Fibroblast of villous mesenchyme (primary cell): ENCODE results near the gene IL37. TPM values are rescaled to one million over a fixed set of nuclear protein-coding genes. Genes with fewer than 3 reads are reported as not detected.

ENCODE experiments used
- DNase-seq: peaks from one replicate; pipeline ENCODE4 v3.0.0-alpha.2; 2010; ENCODE audit warnings: low read depth
- H3K4me3 ChIP-seq: 2 replicates; pipeline ENCODE4 v1.5.1; 2011; ENCODE audit warnings: low read depth, mild to moderate bottlenecking, low read length
- total RNA-seq: library from RNA; depleted of rRNA; stranded (reverse); fragments of >200 nt; gene quantifications from 2 replicates; pipeline ENCODE4 v1.2.3, GENCODE V29; 2012
- TF ChIP-seq, protein P1 (sequence below): IDR thresholded peaks from 2 replicates; pipeline ENCODE4 v1.5.1; 2012; ENCODE audit warnings: low read depth, mild to moderate bottlenecking, low read length; ENCODE audit not compliant: insufficient read depth

IL37 gene
- total RNA-seq, 1 donor, result not detected

DNA sequence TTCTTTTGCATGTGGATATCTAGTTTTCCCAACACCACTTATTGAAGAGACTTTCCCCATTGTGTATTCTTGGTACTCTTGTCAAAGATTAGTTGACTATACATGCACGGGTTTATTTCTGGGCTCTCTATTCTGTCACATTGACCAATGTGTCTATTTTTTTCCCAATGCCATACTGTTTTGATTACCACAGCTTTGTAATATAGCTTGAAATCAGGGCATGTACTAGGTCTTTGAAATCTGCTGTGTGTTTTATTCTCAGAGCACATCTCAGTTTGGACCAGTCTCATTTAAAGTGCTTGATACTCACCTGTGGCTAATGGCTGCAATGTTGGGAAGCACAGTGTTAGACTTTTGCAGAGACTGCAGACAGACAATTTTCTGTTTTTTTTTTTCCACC is 34.0 kb downstream of the IL37 start:
- TF ChIP-seq, protein P1, sequence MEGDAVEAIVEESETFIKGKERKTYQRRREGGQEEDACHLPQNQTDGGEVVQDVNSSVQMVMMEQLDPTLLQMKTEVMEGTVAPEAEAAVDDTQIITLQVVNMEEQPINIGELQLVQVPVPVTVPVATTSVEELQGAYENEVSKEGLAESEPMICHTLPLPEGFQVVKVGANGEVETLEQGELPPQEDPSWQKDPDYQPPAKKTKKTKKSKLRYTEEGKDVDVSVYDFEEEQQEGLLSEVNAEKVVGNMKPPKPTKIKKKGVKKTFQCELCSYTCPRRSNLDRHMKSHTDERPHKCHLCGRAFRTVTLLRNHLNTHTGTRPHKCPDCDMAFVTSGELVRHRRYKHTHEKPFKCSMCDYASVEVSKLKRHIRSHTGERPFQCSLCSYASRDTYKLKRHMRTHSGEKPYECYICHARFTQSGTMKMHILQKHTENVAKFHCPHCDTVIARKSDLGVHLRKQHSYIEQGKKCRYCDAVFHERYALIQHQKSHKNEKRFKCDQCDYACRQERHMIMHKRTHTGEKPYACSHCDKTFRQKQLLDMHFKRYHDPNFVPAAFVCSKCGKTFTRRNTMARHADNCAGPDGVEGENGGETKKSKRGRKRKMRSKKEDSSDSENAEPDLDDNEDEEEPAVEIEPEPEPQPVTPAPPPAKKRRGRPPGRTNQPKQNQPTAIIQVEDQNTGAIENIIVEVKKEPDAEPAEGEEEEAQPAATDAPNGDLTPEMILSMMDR, result no peak
- DNase-seq, result no peak

DNA sequence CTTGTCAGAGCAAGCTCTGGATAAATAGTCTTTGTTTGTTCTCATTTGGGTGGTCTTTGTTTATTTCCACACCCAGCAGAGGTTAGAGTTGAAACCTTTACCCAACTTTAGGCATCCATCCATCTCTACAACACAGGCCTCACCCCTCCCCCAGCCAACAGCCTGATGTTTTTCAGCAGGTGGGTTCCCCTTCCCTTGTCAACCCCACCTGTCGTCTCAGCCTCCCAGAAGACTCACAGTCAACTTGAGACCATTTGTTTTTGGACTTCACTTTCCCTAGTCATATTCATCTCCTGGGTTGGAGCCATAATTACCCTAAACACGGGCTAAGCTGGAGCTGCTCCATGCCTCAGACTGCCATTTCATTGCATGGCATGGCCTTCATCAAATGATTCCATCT is 35.1 kb downstream of the IL37 start:
- no peak overlapping the region for H3K4me3 ChIP-seq
- DNase-seq, result no peak
- TF ChIP-seq, protein P1, result no peak

More for the DNA sequence above, 34.0 kb downstream of the IL37 start:
- H3K4me3 ChIP-seq, result no peak overlapping the region

DNA sequence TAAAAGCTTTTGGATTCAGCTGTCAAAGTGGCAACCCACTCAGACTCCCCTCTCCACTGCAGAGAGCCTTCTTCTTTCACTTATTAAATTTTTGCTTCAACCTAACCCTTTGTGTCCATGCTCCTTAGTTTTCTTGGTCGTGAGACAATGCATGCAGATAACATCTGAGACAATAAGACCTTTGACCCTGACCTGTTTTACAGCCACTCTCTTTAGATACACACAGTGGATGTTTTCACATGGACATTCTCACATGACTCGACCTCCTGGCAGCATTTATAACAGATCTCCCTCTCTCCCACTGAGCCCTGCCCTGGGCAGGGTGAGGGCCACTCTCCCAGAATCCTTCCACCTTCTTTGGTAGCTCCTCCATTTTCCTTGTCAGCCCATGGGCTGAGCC is 36.4 kb downstream of the IL37 start:
- TF ChIP-seq, protein P1, result no peak
- no peak for DNase-seq
- no peak overlapping the region for H3K4me3 ChIP-seq

DNA sequence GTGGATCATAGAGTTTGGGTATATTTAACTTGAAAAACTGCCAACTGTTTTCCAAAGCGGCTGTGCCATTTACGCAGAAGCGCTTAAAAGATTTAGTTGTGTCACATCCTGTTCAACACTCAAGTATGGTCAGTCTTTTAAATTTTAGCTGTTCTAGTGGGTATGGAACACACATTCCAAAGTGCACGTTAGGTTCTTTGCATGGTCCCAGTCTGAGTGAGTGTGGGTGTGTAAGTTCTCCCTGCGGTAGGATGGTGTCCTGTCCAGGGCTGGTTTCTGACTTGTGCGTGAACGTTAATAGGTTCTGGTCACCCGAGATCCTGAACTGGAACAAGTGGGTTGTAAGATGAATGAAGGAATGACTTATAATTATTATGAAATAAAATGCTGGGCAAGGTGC is 38.5 kb downstream of the IL37 start:
- TF ChIP-seq, protein P1, result no peak
- H3K4me3 ChIP-seq, result no peak overlapping the region
- no peak for DNase-seq

DNA sequence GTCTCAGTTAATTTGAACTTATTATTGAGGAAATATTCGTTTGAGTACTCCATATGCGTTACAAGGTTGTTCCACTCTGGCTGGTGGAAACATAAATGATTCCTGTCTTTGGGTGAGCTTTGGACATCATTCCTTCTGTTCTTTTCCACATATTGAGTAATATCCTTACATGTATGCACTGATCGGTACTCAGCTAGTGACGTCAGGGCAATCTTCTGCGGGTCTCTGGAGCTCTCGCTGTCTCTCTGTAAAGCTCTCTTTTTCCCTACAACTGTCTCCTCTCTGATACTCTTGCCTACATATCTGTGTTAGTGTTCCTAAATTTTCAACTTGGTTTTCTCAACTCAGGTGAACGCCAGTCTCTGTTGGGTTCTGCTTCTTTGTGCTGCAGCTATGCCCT is 43.4 kb downstream of the IL37 start:
- no peak overlapping the region for H3K4me3 ChIP-seq
- DNase-seq, result no peak
- TF ChIP-seq, protein P1, result no peak

DNA sequence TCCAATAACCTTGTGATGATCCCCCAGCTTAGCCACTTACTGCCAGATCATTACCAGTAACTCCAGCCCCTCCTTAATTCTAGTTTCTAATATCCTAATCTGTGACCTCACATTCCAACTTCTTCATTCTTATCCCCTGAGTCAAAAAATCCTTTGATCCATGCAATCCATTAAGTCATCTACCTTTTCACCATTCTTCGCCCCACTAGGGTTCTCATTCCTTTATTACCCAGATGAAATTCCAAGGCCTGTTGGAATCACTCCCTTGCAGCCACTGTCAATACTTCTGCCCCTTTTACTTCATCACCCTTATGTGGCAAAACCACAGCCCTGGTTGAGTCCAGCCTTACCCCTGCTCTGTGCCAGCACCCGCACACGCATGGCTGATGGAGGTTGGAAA is 46.5 kb downstream of the IL37 start:
- no peak for DNase-seq
- TF ChIP-seq, protein P1, result no peak

DNA sequence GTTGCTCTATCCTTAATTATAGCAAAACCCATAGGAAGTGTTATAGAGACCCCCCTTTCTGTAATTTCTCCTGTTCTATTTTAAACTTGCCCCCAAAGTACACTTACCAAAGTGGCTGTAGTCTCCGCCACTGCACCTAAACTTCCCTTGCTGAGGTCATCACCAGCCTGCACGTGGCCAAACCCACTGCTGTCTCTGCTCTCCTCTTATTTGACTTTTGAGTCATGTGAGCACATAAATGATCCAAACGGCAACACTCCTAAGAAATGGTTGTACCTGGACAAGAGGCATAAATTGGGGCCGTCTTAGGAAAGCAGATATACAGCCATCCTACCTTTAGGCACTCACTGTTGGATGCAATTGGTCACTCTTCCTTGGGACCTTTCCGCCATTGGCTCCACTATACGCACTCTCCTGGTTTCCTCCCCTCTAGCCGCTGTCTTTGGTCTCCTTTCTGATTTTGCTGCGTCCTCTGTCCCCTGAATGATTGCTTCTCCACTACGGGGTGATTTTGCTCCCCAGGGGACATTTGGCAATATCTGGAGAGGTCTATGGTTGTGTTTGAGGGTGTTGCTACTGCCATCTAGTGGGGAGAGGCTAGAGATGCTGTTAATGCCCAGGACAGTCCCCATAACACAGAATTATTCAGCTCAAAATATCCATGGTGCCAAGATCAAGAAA is 47.6 kb downstream of the IL37 start:
- TF ChIP-seq, protein P1, result peak; percentile 94
- peak; percentile 60 for DNase-seq
- H3K4me3 ChIP-seq, result no peak overlapping the region

More for the DNA sequence above, 46.5 kb downstream of the IL37 start:
- H3K4me3 ChIP-seq, result no peak overlapping the region
